T-cell (primary cell): ENCODE results near the gene DENND1A. TPM values are rescaled to one million over a fixed set of nuclear protein-coding genes. Genes with fewer than 3 reads are reported as not detected.

Experiments
- ATAC-seq, 4 experiments: fragments of 200-7000 bp in 3 of 4; fragments of 150-1000 bp in 1 of 4; cut with Tn5 transposase; replicated peaks in 1 of 4; 1 replicate in 3 of 4; 2 replicates in 1 of 4; pipeline ENCODE4 v1.10.0; 2021; ENCODE audit warnings: moderate library complexity in 3 of 4, mild to moderate bottlenecking in 2 of 4, moderate number of reproducible peaks in 1 of 4
- CTCF ChIA-PET, 2 donors: fragments of 300-600 bp; sonication (Branson Sonifier 250); formaldehyde crosslinking; loops; one replicate each; lab custom pipeline; 2022; ENCODE audit warnings: antibody characterized with exemption in 2 of 2; lab: Charles Lee
- POLR2A ChIA-PET, 2 donors: fragments of 300-600 bp; sonication (Branson Sonifier 250); formaldehyde crosslinking; loops; one replicate each; lab custom pipeline; 2022; ENCODE audit warnings: antibody characterized with exemption in 2 of 2; lab: Charles Lee
- DNase-seq, 35 experiments: peaks; one replicate each; pipeline versions ENCODE4 v3.0.0 to v3.0.0-alpha.2; 2013 to 2023
- H3K27ac ChIP-seq: one replicate; pipeline ENCODE4 v1.5.1; 2013; ENCODE audit warnings: low read length
- H3K27me3 ChIP-seq, 2 experiments: replicated peaks in 1 of 2; 1 replicate in 1 of 2; 2 replicates in 1 of 2; pipeline versions ENCODE4 v1.6.1 to v1.7.0; 2013; ENCODE audit warnings: low read length in 1 of 2, mixed read lengths in 1 of 2; ENCODE audit not compliant: control insufficient read depth in 2 of 2, insufficient read depth in 2 of 2; ENCODE audit errors: extremely low read depth in 1 of 2
- H3K36me3 ChIP-seq, 2 donors: 1 replicate in 1 of 2; 2 replicates in 1 of 2; pipeline versions ENCODE4 v1.6.1 to v1.7.0; 2013; ENCODE audit warnings: low read length in 1 of 2; ENCODE audit not compliant: control insufficient read depth in 2 of 2, insufficient read depth in 1 of 2; ENCODE audit errors: extremely low read depth in 1 of 2
- H3K4me1 ChIP-seq, 2 experiments: 1 replicate in 1 of 2; 2 replicates in 1 of 2; pipeline versions ENCODE4 v1.6.1 to v1.7.0; 2013; ENCODE audit warnings: low read length in 2 of 2, mixed read lengths in 1 of 2; ENCODE audit not compliant: insufficient read depth in 2 of 2, control insufficient read depth in 1 of 2; ENCODE audit errors: extremely low read depth in 1 of 2
- H3K4me3 ChIP-seq, 2 donors: 1 replicate in 1 of 2; 2 replicates in 1 of 2; pipeline versions ENCODE4 v1.5.1 to v1.7.0; 2013; ENCODE audit warnings: mild to moderate bottlenecking in 2 of 2, low read length in 1 of 2, moderate library complexity in 1 of 2; ENCODE audit not compliant: control insufficient read depth in 1 of 2; ENCODE audit errors: extremely low read depth in 1 of 2
- H3K9me3 ChIP-seq: 2 replicates; pipeline ENCODE4 v1.7.0; 2013
- H3K27ac Mint-ChIP-seq, 2 donors: one replicate each; pipeline ENCODE4 v1.8.0; 2020 to 2021; ENCODE audit warnings: mild to moderate bottlenecking in 2 of 2, mixed read lengths in 2 of 2
- H3K27me3 Mint-ChIP-seq, 2 donors: one replicate each; pipeline ENCODE4 v1.8.0; 2021 to 2022; ENCODE audit warnings: mixed read lengths in 2 of 2
- H3K36me3 Mint-ChIP-seq: one replicate; pipeline ENCODE4 v1.8.0; 2021; ENCODE audit warnings: mixed read lengths
- H3K4me1 Mint-ChIP-seq, 3 donors: one replicate each; pipeline ENCODE4 v1.8.0; 2020 to 2022; ENCODE audit warnings: mixed read lengths in 3 of 3, mild to moderate bottlenecking in 1 of 3
- H3K4me3 Mint-ChIP-seq, 3 donors: one replicate each; pipeline ENCODE4 v1.8.0; 2020 to 2022; ENCODE audit warnings: mild to moderate bottlenecking in 3 of 3, mixed read lengths in 3 of 3, moderate library complexity in 3 of 3
- H3K9me3 Mint-ChIP-seq, 3 donors: one replicate each; pipeline ENCODE4 v1.8.0; 2020 to 2022; ENCODE audit warnings: mixed read lengths in 3 of 3
- WGBS: methylation state at CpG from one replicate; pipeline ENCODE4 v1.1.5; 2013; ENCODE audit warnings: missing lambda C conversion rate; ENCODE audit not compliant: insufficient coverage; 5-methylcytosine and 5-hydroxymethylcytosine counted together
- total RNA-seq, 35 experiments: library from RNA in 6 of 35; stranded (reverse) in 6 of 35; fragments of 120-200 nt in 1 of 35; gene quantifications; one replicate each; pipeline versions ENCODE4 v1.2.1 to v1.2.4 and lab custom pipeline; 2013 to 2026

Gene DENND1A
- total RNA-seq, 5 donors from 2014 or later (not counting 1 experiment from before 2014, with no cell fraction given), result 12.4 to 19.9 (median 14.1) TPM

GRCh38 chr9:123412171-123412820 lies 517.6 kb downstream of the DENND1A start:
- WGBS, result 90% methylated on average over 7 of the region's 18 CpGs
- H3K27me3 Mint-ChIP-seq, result no peaks in the 10 kb centered on the region
- Histone ChIP-seq H3K9me3 (no peaks in the 10 kb centered on the region), H3K27me3 (no peaks in the 10 kb centered on the region), H3K4me3 (no peak overlapping the region), H3K4me1 (no peaks in the 10 kb centered on the region), H3K36me3 (peaks cover 0 to 8% of the 10 kb centered on the region in 2 donors), H3K27ac (no peak overlapping the region)
- POLR2A ChIA-PET, result no interaction called here
- H3K27ac Mint-ChIP-seq, result no peak overlapping the region
- H3K4me3 Mint-ChIP-seq, result no peak overlapping the region
- H3K4me1 Mint-ChIP-seq, result peaks cover 0 to 1% (median 0%) of the 10 kb centered on the region in 3 donors
- ATAC-seq (no peak), DNase-seq (no peak)
- CTCF ChIA-PET, result no interaction called here
- peaks cover 4% of the 10 kb centered on the region for H3K36me3 Mint-ChIP-seq
- H3K9me3 Mint-ChIP-seq, result no peaks in the 10 kb centered on the region

- WGBS, result 93% methylated on average over 7 of the region's 11 CpGs
- DNase-seq (no peak), ATAC-seq (no peak)
- Histone ChIP-seq H3K36me3 (peaks cover 0 to 8% of the 10 kb centered on the region in 2 donors), H3K27ac (no peak overlapping the region), H3K4me1 (no peaks in the 10 kb centered on the region), H3K27me3 (no peaks in the 10 kb centered on the region), H3K9me3 (no peaks in the 10 kb centered on the region), H3K4me3 (no peak overlapping the region)
- Mint-ChIP-seq H3K4me3 (no peak overlapping the region), H3K36me3 (peaks cover 4% of the 10 kb centered on the region), H3K9me3 (no peaks in the 10 kb centered on the region), H3K4me1 (peaks cover 0 to 4% (median 2%) of the 10 kb centered on the region in 3 donors), H3K27ac (no peak overlapping the region), H3K27me3 (no peaks in the 10 kb centered on the region)
- POLR2A ChIA-PET, result no interaction called here
- CTCF ChIA-PET, result no interaction called here
Measured at GRCh38 chr9:123411636-123412035, 518.3 kb downstream of the DENND1A start.

GRCh38 chr9:123411191-123411590 lies 518.7 kb downstream of the DENND1A start:
- 87% methylated on average over 10 of the region's 10 CpGs for WGBS
- no peak overlapping the region for H3K27ac Mint-ChIP-seq
- CTCF ChIA-PET, result no interaction called here
- H3K4me1 Mint-ChIP-seq, result peaks cover 0 to 9% (median 7%) of the 10 kb centered on the region in 3 donors
- Histone ChIP-seq H3K27me3 (no peaks in the 10 kb centered on the region), H3K9me3 (no peaks in the 10 kb centered on the region), H3K4me1 (no peaks in the 10 kb centered on the region), H3K36me3 (peaks cover 0 to 8% of the 10 kb centered on the region in 2 donors), H3K4me3 (no peak overlapping the region), H3K27ac (no peak overlapping the region)
- no peak for ATAC-seq
- no peaks in the 10 kb centered on the region for H3K27me3 Mint-ChIP-seq
- no peaks in the 10 kb centered on the region for H3K9me3 Mint-ChIP-seq
- no peak overlapping the region for H3K4me3 Mint-ChIP-seq
- POLR2A ChIA-PET, result no interaction called here
- DNase-seq, result no peak
- no peaks in the 10 kb centered on the region for H3K36me3 Mint-ChIP-seq

GRCh38 chr9:123410281-123410910 lies 519.5 kb downstream of the DENND1A start:
- ATAC-seq (no peak), DNase-seq (no peak)
- Mint-ChIP-seq H3K36me3 (no peaks in the 10 kb centered on the region), H3K27ac (no peak overlapping the region), H3K4me3 (no peak overlapping the region), H3K9me3 (no peaks in the 10 kb centered on the region), H3K27me3 (no peaks in the 10 kb centered on the region), H3K4me1 (peaks cover 0 to 10% (median 9%) of the 10 kb centered on the region in 3 donors)
- H3K4me1 ChIP-seq, result peaks cover 0 to 3% of the 10 kb centered on the region in 2 experiments
- H3K36me3 ChIP-seq, result peaks cover 0 to 8% of the 10 kb centered on the region in 2 donors
- H3K9me3 ChIP-seq, result no peaks in the 10 kb centered on the region
- WGBS, result 80% methylated on average over 1 of the region's 12 CpGs
- no peak overlapping the region for H3K27ac ChIP-seq
- H3K27me3 ChIP-seq, result no peaks in the 10 kb centered on the region
- ChIA-PET POLR2A (no interaction called here), CTCF (no interaction called here)
- H3K4me3 ChIP-seq, result no peak overlapping the region

- Histone ChIP-seq H3K36me3 (peaks cover 0 to 8% of the 10 kb centered on the region in 2 donors), H3K27ac (no peak overlapping the region), H3K4me1 (peaks cover 0 to 3% of the 10 kb centered on the region in 2 experiments), H3K9me3 (no peaks in the 10 kb centered on the region), H3K4me3 (no peak overlapping the region), H3K27me3 (no peaks in the 10 kb centered on the region)
- Mint-ChIP-seq H3K27ac (no peak overlapping the region), H3K9me3 (no peaks in the 10 kb centered on the region), H3K4me1 (peaks cover 0 to 10% (median 9%) of the 10 kb centered on the region in 3 donors), H3K27me3 (no peaks in the 10 kb centered on the region), H3K4me3 (no peak overlapping the region), H3K36me3 (no peaks in the 10 kb centered on the region)
- no peak for DNase-seq
- ATAC-seq, result no peak
- ChIA-PET CTCF (interaction anchor here (0.5 to 0.6 kb wide), 2 partner anchors 595 to 1334 kb away, joined by 3 read pairs; no protein-coding TSS in a partner anchor), POLR2A (no interaction called here)
- WGBS, result 93% methylated on average over 7 of the region's 10 CpGs
Measured at GRCh38 chr9:123408313-123409262, 521.3 kb downstream of the DENND1A start.

- Histone ChIP-seq H3K27me3 (no peaks in the 10 kb centered on the region), H3K4me3 (no peak overlapping the region), H3K4me1 (peaks cover 0 to 3% of the 10 kb centered on the region in 2 experiments), H3K27ac (no peak overlapping the region), H3K36me3 (peaks cover 0 to 8% of the 10 kb centered on the region in 2 donors), H3K9me3 (no peaks in the 10 kb centered on the region)
- POLR2A ChIA-PET, result no interaction called here
- ATAC-seq, result no peak
- Mint-ChIP-seq H3K9me3 (no peaks in the 10 kb centered on the region), H3K4me1 (peaks cover 0 to 10% (median 9%) of the 10 kb centered on the region in 3 donors), H3K36me3 (no peaks in the 10 kb centered on the region), H3K4me3 (no peak overlapping the region), H3K27me3 (no peaks in the 10 kb centered on the region), H3K27ac (no peak overlapping the region)
- DNase-seq, result no peak
- WGBS, result 92% methylated on average over 11 of the region's 20 CpGs
- CTCF ChIA-PET, result no interaction called here
Measured at GRCh38 chr9:123407217-123407851, 522.6 kb downstream of the DENND1A start.
